GM18951 (cell line): ENCODE results near the gene ELFN2.

ENCODE experiments used
- POLR2A ChIP-seq: IDR thresholded peaks from 4 replicates; pipeline ENCODE4 v1.6.1; 2011; ENCODE audit warnings: mild to moderate bottlenecking; ENCODE audit not compliant: insufficient read length, insufficient read depth; ENCODE audit errors: extremely low read depth
- in situ Hi-C: fragments of 300-500 bp; cut with MboI; formaldehyde crosslinking; loops from one replicate; pipeline ENCODE4 v1.12.0; 2022; ENCODE audit warnings: low sequenced_read_pairs, mixed read lengths, inconsistent platforms; ENCODE audit not compliant: unreplicated experiment

Gene ELFN2

GRCh38 chr22:37448516-37449127, 21.3 kb upstream of the ELFN2 start:
- no peak for TF ChIP-seq POLR2A
- in situ Hi-C loops = no loop called here

- TF ChIP-seq POLR2A = no peak
- in situ Hi-C loops = no loop called here
Measured at GRCh38 chr22:37445501-37445900, 18.2 kb upstream of the ELFN2 start.

DNA sequence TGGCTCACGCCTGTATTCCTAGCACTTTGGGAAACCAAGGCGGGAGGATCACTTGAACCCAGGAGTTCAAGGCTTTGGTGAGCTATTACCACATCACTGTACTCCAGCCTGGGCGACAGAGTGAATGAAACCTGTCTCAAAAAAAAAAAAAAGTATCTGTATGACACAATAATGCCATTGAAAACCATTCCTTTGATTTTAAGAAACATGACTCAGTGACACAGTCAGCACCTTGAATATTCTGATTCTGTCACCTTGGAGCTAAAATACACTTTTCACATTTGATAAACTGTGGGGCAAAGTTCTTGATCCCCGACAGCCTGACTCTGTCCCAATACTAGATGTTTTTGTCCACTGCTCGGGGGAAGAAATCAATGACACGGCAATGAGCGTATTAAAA, 16.7 kb upstream of the ELFN2 start:
- TF ChIP-seq POLR2A = no peak
- in situ Hi-C loops = no loop called here

DNA sequence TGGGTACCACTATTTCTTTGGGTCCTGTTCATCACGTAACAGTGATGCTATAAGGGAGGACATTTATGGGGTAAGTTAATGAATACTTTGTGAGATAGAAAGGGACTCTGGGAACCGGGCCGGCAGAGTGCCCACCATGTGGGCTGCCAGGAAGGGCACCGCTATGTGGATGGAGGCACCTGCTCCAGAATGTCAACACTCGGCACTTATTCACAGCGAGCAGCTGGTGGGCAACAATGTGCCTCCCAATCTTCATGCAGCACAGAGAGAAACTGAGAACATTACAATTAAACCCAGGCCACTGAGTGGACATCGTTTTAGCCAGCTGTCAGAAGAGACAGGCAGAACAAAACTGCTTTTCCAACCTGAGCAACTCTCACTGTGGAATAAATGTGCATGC, 15.8 kb upstream of the ELFN2 start:
- in situ Hi-C loops = no loop called here
- no peak for TF ChIP-seq POLR2A

GRCh38 chr22:37442537-37442936, 15.3 kb upstream of the ELFN2 start:
- in situ Hi-C loops = no loop called here

DNA sequence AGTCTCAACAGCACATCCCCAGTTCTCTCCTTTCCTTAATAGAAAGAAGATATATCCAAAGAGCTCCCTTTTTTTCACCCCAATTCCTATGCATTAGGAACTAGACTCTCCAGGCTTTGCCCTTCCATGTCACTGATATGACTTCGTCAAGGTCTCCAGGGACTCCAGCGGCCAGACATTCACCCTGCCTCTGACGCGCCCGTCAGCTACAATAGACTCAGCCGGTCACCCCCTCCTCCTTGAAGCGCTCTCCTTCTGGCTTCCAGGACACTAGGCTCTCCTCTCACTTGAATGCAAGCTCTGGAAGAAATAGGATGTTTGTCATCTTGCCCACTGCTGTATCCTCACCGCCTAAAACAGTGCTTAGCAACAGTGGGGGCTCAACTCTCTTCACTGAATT, 14.9 kb upstream of the ELFN2 start:
- in situ Hi-C loops = no loop called here
- no peak for TF ChIP-seq POLR2A

More at GRCh38 chr22:37442537-37442936, 15.3 kb upstream of the ELFN2 start:
- no peak for TF ChIP-seq POLR2A

- TF ChIP-seq POLR2A = no peak
- in situ Hi-C loops = no loop called here
Measured at GRCh38 chr22:37440875-37441274, 13.6 kb upstream of the ELFN2 start.

- no peak for TF ChIP-seq POLR2A
- in situ Hi-C loops = loop anchor here (10.0 kb wide), 1 partner anchor 125 kb away; no protein-coding TSS in a partner anchor
Measured at GRCh38 chr22:37439347-37439746, 12.1 kb upstream of the ELFN2 start.

DNA sequence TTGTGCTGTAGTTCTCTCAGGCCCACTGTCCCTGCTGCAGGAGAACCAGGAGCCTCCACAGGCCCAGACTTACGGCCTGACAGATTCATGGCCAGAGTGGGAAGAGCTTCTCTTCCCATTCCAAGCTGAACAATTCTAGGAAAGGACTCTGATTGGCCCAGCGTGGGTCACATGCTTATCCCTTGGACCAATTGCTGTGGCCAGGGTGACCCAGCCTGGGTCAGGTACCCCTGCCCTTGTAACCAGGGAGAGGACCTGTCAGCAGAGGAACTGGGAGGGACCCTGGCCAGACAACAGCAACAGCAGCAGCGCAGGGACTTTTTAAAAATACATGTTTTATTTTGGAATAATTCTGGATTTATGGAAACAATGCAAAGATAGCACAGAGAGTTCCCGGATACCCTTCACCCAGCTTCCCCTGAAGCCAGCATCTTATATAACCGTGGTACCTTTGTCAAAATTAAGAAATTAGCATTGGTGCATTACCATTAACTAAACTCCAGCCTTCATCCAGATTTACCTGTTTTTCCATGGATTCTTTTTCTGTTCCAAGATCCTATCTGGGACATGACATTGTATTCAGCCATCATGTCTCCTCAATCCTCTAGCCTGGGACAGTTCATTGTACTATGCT, 8.8 kb upstream of the ELFN2 start:
- no peak for TF ChIP-seq POLR2A
- in situ Hi-C loops = loop anchor here (10.0 kb wide), 1 partner anchor 121 kb away; no protein-coding TSS in a partner anchor

DNA sequence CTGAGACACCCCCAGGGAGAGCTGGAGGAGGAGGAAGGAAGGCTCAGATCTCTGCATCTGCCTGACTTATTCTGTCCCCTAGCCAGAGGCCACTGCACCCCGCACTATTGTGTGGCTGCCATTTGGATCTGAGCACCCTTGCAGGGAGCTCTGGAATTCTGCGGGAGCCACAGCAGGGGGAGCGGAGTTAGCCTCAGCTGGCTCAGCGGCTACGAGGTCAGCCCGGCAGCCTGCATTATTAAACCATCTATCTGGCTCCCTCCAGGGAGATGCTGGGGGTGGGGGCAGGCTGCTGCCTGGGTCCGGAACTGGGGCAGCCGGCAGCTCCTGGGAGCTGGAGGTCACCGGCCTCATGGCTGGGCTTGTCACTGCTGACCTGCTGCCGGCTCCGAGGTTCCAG, 6.5 kb upstream of the ELFN2 start:
- in situ Hi-C loops = loop anchor here (10.0 kb wide), 1 partner anchor 119 kb away; no protein-coding TSS in a partner anchor
- no peak for TF ChIP-seq POLR2A

GRCh38 chr22:37432708-37433054, 5.4 kb upstream of the ELFN2 start:
- no peak for TF ChIP-seq POLR2A
- in situ Hi-C loops = loop anchor here (10.0 kb wide), 1 partner anchor 118 kb away; no protein-coding TSS in a partner anchor

- in situ Hi-C loops = loop anchor here (10.0 kb wide), 1 partner anchor 117 kb away; no protein-coding TSS in a partner anchor
- TF ChIP-seq POLR2A = no peak
Measured at GRCh38 chr22:37431801-37432707, 4.8 kb upstream of the ELFN2 start.

- no peak for TF ChIP-seq POLR2A
- in situ Hi-C loops = loop anchor here (10.0 kb wide), 1 partner anchor 117 kb away; no protein-coding TSS in a partner anchor
Measured at GRCh38 chr22:37431366-37431765, 4.1 kb upstream of the ELFN2 start.
